Prostate gland (tissue), 2 donors: Measurements from ENCODE around the gene DEGS2.

Source experiments
- CTCF ChIP-seq, 4 experiments: fragments of 200-600 bp in 2 of 4; fragments of 450-650 bp in 2 of 4; sonication (generic) in 2 of 4; IDR thresholded peaks; 1 replicate in 3 of 4; 2 replicates in 1 of 4; pipeline ENCODE4 v1.5.1; 2016 to 2019; ENCODE audit warnings: antibody characterized with exemption in 4 of 4, mild to moderate bottlenecking in 2 of 4, moderate library complexity in 2 of 4
- POLR2A ChIP-seq: fragments of 450-650 bp; IDR thresholded peaks from one replicate; pipeline ENCODE4 v1.6.1; 2016; ENCODE audit warnings: antibody characterized with exemption, mild to moderate bottlenecking
- POLR2AphosphoS5 ChIP-seq: sonication (generic); formaldehyde crosslinking; IDR thresholded peaks from one replicate; pipeline ENCODE4 v1.6.1; 2017; ENCODE audit warnings: antibody characterized with exemption

- TF ChIP-seq POLR2A (no peak), CTCF (IDR thresholded peaks at IDR 0.05) (no peak), POLR2AphosphoS5 (no peak)
Observed at GRCh38 chr14:100152091-100152490, 7.4 kb downstream of the DEGS2 start.
